C4-2B (cell line): ENCODE measurements around the gene MLLT3.

Experiments used
- H3K27ac ChIP-seq: fragments of 450-650 bp; 2 replicates; pipeline ENCODE4 v1.5.1; 2017
- ZFX ChIP-seq: fragments of 450-650 bp; IDR thresholded peaks from 2 replicates; pipeline ENCODE4 v1.6.1; 2017
- TF ChIP-seq, protein P1 (sequence below): fragments of 450-650 bp; conservative IDR thresholded peaks from 2 replicates; pipeline ENCODE4 v1.5.1; 2017; ENCODE audit warnings: mild to moderate bottlenecking

Gene MLLT3

DNA sequence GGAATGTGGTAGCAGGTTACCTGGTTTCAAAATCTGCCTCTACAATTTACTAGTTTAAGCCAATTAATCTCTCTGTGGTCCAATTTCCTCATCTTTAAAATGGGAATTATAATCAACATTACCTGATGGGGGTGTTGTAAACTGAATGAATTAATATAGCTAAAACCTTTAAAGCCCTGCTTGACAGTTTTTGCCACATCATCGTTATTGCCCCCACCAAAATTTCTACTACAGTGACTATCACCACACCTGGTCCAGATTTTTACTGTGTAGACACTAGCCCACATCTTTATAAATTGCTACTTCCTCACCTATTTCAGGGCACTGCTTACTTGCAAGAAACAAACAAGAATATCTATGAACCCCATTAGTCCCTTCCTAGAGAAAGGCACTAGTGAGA lies 65.0 kb downstream of the MLLT3 start:
- no peak overlapping the region for H3K27ac ChIP-seq
- TF ChIP-seq, protein P1, sequence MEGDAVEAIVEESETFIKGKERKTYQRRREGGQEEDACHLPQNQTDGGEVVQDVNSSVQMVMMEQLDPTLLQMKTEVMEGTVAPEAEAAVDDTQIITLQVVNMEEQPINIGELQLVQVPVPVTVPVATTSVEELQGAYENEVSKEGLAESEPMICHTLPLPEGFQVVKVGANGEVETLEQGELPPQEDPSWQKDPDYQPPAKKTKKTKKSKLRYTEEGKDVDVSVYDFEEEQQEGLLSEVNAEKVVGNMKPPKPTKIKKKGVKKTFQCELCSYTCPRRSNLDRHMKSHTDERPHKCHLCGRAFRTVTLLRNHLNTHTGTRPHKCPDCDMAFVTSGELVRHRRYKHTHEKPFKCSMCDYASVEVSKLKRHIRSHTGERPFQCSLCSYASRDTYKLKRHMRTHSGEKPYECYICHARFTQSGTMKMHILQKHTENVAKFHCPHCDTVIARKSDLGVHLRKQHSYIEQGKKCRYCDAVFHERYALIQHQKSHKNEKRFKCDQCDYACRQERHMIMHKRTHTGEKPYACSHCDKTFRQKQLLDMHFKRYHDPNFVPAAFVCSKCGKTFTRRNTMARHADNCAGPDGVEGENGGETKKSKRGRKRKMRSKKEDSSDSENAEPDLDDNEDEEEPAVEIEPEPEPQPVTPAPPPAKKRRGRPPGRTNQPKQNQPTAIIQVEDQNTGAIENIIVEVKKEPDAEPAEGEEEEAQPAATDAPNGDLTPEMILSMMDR: no peak
- TF ChIP-seq ZFX: no peak

DNA sequence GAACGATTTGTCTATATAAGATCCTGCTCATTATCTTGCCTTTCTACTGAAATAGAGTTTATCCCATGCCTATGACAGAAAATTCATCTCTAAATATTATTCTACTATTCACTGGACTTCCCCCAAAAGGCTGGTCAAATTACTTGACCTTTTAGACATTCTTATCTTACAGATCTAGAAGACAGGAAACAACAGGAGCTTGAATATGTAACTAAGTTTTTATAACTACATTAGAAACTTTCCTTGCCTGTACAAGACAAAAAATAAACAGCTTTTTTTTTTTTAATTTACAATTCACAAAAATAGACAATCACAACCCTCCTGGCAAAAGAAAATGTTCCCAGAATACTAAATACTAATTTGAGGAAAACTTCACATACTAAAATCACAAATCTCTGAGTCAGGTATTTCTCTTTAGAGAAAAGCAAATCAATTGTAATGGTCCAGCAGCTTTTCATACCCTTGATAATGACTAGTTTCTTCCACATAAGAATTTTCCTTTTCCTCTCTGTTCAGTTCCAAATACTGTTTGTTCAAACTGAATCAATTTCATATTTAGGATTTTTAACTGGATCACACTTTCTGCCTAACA lies 68.6 kb downstream of the MLLT3 start:
- peak overlapping the region; percentile 44; the same call in 1 of the 2 replicates for H3K27ac ChIP-seq
- TF ChIP-seq ZFX: no peak
- TF ChIP-seq, protein P1: no peak

DNA sequence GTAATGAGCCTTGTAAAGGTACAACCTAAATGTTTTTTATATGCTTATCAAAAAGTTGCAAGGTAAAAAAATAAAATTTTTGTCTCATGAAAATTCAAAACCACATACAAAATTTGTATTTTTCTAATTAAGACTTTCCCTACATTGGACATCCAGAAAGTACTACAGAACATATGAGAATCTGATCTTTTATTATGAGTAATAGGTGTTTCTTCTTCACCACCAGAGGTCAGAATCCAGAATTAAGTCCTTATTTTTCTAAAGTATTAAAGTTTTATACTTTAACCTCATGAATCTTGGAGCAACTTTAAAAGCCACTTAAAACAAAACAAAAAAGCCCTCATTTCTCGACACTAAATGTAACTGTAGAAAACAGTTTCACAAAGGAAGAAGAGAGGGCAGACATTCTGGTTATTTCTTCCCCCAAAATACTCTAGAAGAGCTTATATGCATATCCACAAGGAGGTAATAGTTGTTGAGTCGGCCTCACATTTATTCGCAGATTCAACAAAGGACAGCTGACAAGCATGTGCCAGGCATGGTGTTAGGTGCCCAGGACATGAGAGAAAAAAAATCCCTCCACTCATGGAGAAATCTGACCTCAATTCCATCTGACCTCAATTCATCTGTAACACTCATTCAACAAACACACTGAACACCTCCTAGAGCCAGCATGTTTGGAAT lies 69.3 kb downstream of the MLLT3 start:
- H3K27ac ChIP-seq: peak overlapping the region; percentile 44; the same call in 1 of the 2 replicates

DNA sequence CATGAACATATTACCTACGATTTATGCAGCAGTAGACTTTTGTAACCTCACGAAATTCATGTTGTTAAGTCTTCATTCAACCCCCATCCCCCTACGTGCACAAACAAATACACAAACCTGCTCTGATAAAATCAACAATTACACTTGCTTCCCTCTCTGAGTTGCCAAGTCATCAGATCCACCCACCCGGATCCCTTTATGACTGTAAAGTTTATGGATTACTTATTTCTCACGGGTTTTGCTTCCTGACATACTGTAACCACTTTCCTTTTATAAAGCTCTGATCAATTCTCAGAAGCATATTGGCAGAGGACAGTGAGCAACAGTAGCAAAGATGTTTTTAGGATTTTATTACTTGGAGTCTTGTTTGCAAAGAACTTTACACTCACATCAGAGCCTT lies 70.5 kb downstream of the MLLT3 start:
- H3K27ac ChIP-seq: peak overlapping the region; percentile 66; the same call in 1 of the 2 replicates
- TF ChIP-seq ZFX: no peak
- TF ChIP-seq, protein P1: no peak

More for the DNA sequence above, 69.3 kb downstream of the MLLT3 start:
- TF ChIP-seq, protein P1: peak; percentile 66
- no peak for TF ChIP-seq ZFX

DNA sequence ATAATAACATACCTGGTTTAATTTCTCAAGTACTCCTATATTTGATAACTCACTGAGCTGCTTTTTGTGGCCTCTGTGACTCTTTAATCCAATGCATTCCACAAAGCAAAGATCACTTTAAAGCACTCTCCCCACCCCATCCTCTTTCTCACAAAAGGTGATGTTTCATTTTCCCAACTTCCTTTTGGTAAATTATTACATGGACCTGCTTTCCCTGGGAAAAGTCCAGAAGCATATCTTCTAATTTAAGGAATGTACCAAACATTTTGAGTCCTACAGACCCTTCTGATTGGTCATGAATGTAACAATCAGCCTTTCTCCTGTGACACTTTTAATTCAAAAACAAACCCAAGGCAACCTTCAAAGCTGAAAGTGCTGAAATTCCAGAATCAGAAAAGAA lies 71.1 kb downstream of the MLLT3 start:
- TF ChIP-seq ZFX: no peak
- TF ChIP-seq, protein P1: no peak
- H3K27ac ChIP-seq: peak overlapping the region; percentile 60; the same call in 1 of the 2 replicates

DNA sequence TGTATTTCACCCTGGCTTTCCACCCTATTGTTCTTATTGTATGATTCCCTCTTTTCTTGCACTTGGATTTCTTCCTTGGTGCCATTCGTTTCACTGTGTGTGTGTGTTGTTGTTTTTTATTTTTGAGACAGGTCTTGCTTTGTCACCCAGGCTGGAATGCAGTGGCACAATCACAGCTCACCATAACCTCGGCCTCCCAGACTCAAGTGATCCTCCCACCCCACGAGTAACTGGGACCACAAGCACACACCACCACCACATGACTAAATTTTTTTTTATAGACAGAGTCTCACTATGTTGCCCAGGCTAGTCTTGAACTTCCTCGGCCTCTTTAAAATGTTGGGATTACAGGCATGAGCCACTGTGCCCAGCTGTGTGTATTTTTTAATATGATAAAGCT lies 72.0 kb downstream of the MLLT3 start:
- peak overlapping the region; percentile 60 for H3K27ac ChIP-seq
- TF ChIP-seq, protein P1: no peak
- TF ChIP-seq ZFX: no peak

DNA sequence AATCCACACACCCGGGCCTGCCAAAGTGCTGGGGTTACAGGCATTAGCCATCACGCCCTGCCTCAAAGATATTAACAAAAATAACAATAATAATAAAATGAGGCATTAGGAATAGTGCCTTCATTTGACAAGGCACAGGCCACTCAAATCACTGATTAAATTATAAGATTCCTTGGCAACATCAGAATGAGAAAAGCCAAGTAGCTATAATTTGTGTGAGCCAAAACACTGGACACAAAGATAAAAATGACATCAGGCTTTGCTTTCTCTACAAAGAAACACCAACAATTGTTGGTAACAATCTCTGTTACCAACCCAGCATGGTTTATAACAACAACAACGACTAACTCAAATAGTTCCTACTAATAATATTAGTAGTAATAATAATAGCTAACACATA lies 73.2 kb downstream of the MLLT3 start:
- H3K27ac ChIP-seq: no peak overlapping the region
- no peak for TF ChIP-seq ZFX
- TF ChIP-seq, protein P1: no peak
